GM12865 (cell line): ENCODE results near the gene CLEC9A.

ENCODE experiments used
- DNase-seq: peaks from one replicate; pipeline ENCODE4 v3.0.0; 2010; ENCODE audit warnings: low read depth
- H3K4me3 ChIP-seq: 2 replicates; pipeline ENCODE4 v1.5.1; 2011; ENCODE audit warnings: mild to moderate bottlenecking, low read depth, low read length, control low read depth
- TF ChIP-seq, protein P1 (sequence below): IDR thresholded peaks from 2 replicates; pipeline ENCODE4 v1.5.1; 2011; ENCODE audit warnings: low read length, control low read depth, low read depth, inconsistent platforms; ENCODE audit not compliant: insufficient read depth; ENCODE audit errors: missing control alignments

CLEC9A gene

DNA sequence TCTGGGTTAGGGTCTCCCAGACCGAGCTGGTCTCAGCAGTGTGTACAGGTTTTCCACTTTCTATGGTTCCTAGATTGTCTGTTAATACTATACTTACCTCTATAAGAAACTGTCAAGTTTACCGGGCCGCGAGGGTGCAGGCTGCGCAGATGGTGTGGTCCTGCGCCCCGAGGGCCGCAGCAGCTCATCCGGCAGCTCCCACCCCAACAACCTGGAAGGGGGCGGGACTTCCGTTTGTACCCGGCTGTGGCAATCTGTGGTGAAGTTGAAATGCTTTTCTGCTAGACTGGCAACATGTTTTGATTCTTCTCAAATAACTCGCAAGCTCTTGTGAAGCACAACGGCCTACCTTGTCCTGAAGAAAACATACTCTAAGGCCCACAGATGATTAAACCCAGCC, at the start of gene CLEC9A:
Gene CLEC9A (plus strand): TSS at position 237 of the 400 bp plus-strand sequence. CDS start 22,006 bp downstream, outside the sequence.
- no peak for DNase-seq
- no peak within 1 kb of the TSS for H3K4me3 ChIP-seq
- TF ChIP-seq, protein P1, sequence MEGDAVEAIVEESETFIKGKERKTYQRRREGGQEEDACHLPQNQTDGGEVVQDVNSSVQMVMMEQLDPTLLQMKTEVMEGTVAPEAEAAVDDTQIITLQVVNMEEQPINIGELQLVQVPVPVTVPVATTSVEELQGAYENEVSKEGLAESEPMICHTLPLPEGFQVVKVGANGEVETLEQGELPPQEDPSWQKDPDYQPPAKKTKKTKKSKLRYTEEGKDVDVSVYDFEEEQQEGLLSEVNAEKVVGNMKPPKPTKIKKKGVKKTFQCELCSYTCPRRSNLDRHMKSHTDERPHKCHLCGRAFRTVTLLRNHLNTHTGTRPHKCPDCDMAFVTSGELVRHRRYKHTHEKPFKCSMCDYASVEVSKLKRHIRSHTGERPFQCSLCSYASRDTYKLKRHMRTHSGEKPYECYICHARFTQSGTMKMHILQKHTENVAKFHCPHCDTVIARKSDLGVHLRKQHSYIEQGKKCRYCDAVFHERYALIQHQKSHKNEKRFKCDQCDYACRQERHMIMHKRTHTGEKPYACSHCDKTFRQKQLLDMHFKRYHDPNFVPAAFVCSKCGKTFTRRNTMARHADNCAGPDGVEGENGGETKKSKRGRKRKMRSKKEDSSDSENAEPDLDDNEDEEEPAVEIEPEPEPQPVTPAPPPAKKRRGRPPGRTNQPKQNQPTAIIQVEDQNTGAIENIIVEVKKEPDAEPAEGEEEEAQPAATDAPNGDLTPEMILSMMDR: no peak

DNA sequence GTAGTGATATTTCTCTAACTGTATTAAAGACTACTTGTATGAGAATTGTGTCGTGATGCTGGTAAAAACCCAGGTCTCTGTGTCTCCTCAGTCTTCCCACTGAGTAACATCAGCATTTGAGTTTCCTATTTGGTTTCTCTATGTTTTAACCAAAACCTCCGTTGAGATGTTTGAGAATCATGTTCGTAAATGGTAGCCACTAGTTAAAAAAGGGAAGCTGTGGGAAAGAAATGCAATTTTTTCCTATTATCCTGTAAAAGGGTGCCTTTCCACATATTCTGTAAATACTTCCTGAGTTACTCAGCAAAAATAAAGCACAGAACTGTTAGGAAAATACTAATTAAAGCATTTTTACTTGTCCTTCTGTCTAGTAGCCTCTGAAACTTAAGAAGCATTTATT, 38.6 kb upstream of the CLEC9A start:
- TF ChIP-seq, protein P1: no peak
- no peak for DNase-seq
- no peak overlapping the region for H3K4me3 ChIP-seq

DNA sequence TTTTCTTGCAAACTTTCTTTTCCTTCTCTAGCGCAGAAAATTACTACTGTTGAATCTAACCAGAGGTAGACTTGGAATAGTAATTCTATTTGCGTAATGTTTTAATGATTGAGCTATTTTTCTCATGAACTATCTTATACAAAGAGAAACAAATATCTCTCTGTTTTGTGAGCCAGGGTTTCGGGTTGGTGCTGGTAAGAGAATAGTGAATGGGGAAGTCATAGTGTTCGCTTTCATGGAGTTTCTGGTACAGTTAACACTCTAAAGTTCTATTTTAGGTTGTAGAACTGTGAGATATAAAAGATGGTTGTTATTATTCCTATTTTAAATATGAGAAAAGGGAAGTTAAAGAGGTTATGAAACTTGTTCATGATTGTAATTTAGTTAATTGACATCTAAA, 38.2 kb upstream of the CLEC9A start:
- TF ChIP-seq, protein P1: no peak
- no peak overlapping the region for H3K4me3 ChIP-seq
- no peak for DNase-seq

DNA sequence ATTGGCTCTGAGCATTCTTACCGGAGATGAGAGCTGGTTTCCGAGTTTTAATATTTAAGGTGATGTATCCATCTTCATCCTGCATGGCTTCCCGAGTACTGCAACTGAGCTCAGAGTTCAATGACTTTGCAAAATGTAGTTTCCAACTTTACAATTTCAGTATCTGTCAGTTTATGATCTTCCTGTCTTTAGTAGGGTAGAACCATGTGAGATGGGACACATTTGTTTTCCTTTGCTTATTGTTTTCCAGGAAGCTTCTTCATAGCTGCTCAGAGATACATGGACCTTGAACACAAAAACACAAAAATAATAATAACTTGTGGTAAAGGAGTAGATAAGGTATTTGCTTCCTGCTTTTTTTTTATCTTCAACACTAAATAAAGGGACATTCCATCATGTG, 31.5 kb upstream of the CLEC9A start, which contains the start of gene CLEC1B:
Gene CLEC1B (minus strand): TSS at position 106 of the 400 bp plus-strand sequence. CDS start 21 bp downstream, at position 85.
- no peak within 1 kb of the TSS for H3K4me3 ChIP-seq
- TF ChIP-seq, protein P1: no peak
- DNase-seq: no peak

DNA sequence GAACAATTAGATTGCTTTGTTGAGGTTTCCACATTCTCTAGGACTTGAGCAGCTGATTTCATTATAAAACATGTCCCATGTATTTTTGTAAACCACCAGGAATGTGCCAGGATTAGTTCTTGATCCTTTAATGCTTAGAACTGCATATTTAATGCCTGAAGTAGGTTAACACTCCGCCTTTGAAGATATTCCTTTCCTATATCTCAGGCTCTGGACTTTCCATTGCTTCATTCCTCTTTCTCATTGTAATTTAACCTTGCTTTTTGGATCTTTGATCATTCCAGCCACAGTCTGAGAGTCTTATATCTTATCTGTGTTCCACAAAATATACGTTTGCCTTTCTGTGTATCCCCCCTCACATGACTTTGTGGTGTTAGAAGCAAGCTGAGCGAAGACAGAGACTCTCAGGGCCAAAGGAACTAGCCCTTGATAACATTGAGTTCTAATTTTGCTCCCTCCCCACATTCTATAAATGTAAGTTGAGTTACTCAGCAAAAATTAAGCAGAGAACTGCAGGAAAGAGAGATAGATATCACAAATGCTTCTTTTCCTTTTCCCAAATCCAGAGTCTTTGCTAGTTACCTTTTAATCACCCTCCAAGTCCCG, 29.2 kb upstream of the CLEC9A start:
- no peak overlapping the region for H3K4me3 ChIP-seq
- TF ChIP-seq, protein P1: no peak
- DNase-seq: no peak

DNA sequence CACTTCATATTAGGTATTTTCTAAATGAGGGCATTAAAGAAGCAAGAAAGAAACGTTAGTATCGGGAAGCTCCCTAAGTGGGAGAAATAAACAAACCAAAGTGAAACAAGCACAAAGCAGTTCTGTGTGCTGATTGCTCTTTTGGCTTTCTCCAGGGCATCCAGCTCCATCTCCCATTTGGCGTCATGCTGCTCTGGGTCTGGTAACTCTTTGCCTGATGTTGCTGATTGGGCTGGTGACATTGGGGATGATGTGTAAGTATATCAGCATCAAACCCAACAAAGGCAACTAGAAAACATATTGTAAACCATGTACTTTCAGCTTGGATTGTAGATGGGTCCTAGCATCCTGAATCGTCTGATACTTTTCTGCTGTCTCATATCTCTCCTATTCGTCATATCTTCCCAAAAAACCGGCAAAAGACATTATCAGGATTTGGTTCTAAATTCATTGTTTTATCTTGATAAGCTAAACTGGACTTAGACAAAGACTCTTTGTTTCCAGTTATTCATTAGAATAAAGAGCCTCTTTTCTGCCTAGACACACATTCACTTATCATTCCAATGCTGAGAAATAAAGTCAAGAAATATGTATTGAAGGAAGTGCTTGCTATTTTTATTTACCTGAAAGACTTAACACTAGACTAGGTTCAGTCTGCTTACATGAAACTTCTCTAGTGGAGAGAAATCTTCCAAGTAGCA, 17.7 kb upstream of the CLEC9A start:
- H3K4me3 ChIP-seq: no peak overlapping the region
- no peak for DNase-seq
- TF ChIP-seq, protein P1: no peak
